ENCODE data around the gene WFDC1. TPM values are rescaled to one million over a fixed set of nuclear protein-coding genes. Genes with fewer than 3 reads are reported as not detected.

The WFDC1 gene
- total and polyA plus RNA-seq, 2 of the 4 experiments (the other 2 are of a cell fraction), result 4.7 to 6.8 TPM

- H3K9me3 ChIP-seq (ENCODE audit: control insufficient read depth, insufficient read depth, low read length), result peaks cover 5% of the 10 kb centered on the region; the same call in 1 of the 2 replicates
- no peaks in the 10 kb centered on the region for H4K20me1 ChIP-seq (ENCODE audit: insufficient read depth, low read length)
- H3K56ac ChIP-seq (ENCODE audit: extremely low read depth, insufficient read depth, low read length), result no peak overlapping the region
- H3K79me1 ChIP-seq (ENCODE audit: low read depth in 1 of 2, low read length in 2 of 2), result no peaks in the 10 kb centered on the region
- in situ Hi-C loops (cut with MboI; ENCODE audit: low sequenced_read_pairs), result no loop called here
- H4K91ac ChIP-seq (ENCODE audit: insufficient read depth, low read depth, low read length), result no peak overlapping the region
- no peak overlapping the region for H3K4ac ChIP-seq (ENCODE audit: low read depth, low read length)
- no peak for ATAC-seq (ENCODE audit: low read depth)
- no peak overlapping the region for H3K9ac ChIP-seq (ENCODE audit: low read depth, low read length)
- DNase-seq, result no peak
- no peak overlapping the region for H2BK5ac ChIP-seq (ENCODE audit: low read depth, low read length, poor library complexity, severe bottlenecking)
- no peak overlapping the region for H2BK120ac ChIP-seq (ENCODE audit: low read depth, low read length)
- H3K18ac ChIP-seq (ENCODE audit: low read depth, low read length), result no peak overlapping the region
- no peak overlapping the region for H2AFZ ChIP-seq (replicated peaks; ENCODE audit: low read length, poor library complexity)
- H3K27me3 ChIP-seq (ENCODE audit: control insufficient read depth, insufficient read depth, low read length), result peaks cover 30% of the 10 kb centered on the region
- no peak overlapping the region for H2BK20ac ChIP-seq (ENCODE audit: low read depth, low read length)
- H4K8ac ChIP-seq (ENCODE audit: low read depth in 2 of 2, low read length in 2 of 2), result no peak overlapping the region
- CTCF ChIA-PET, result no interaction called here
- H3K4me3 ChIP-seq (ENCODE audit: insufficient read depth, low read depth, low read length), result no peak overlapping the region
- no CpG with 5 or more reads among the region's 3 CpGs for WGBS, 2 experiments (ENCODE audit: extremely low coverage in 2 of 2, insufficient read length in 1 of 2)
- no TSS peak for BruUV-seq (replicated peaks)
- H3K4me2 ChIP-seq (ENCODE audit: low read depth, low read length), result no peak overlapping the region
- no peaks in the 10 kb centered on the region for H3K9me1 ChIP-seq (ENCODE audit: insufficient read depth, low read length)
- no peak for TF ChIP-seq MAZ (IDR thresholded peaks at IDR 0.05; ENCODE audit: borderline replicate concordance, low read depth, low read length)
- TF ChIP-seq CEBPB (IDR thresholded peaks at IDR 0.05; ENCODE audit: low read depth, low read length), result no peak
- no peak for TF ChIP-seq RFX5 (IDR thresholded peaks at IDR 0.05; ENCODE audit: low read depth, low read length)
- TF ChIP-seq RAD21 (IDR thresholded peaks at IDR 0.05; ENCODE audit: low read length), result no peak
- TF ChIP-seq CHD1 (IDR thresholded peaks at IDR 0.05; ENCODE audit: low read depth, low read length), result no peak
- TF ChIP-seq FOS (IDR thresholded peaks at IDR 0.05; ENCODE audit: low read depth, low read length), result no peak
- no peak for TF ChIP-seq MAFK (IDR thresholded peaks at IDR 0.05; ENCODE audit: low read depth, low read length)
- no peak for TF ChIP-seq NFE2L2 (IDR thresholded peaks at IDR 0.05; ENCODE audit: low read depth, low read length)
- TF ChIP-seq MXI1 (IDR thresholded peaks at IDR 0.05; ENCODE audit: borderline replicate concordance, low read depth, low read length), result no peak
- no peak for TF ChIP-seq POLR2A (IDR thresholded peaks at IDR 0.05; ENCODE audit: low read depth, low read length)
- TF ChIP-seq RCOR1 (IDR thresholded peaks at IDR 0.05; ENCODE audit: insufficient replicate concordance, low read length), result no peak
- TF ChIP-seq SMC3 (IDR thresholded peaks at IDR 0.05; ENCODE audit: low read depth, low read length), result no peak
- TF ChIP-seq USF2 (IDR thresholded peaks at IDR 0.05; ENCODE audit: low read depth, low read length), result no peak
- intact Hi-C loops (cut with micrococcal nuclease), result no loop called here
- H3K27ac ChIP-seq (ENCODE audit: insufficient read depth, low read length), result no peak overlapping the region
- dilution Hi-C loops (cut with HindIII; ENCODE audit: low sequenced_read_pairs, unreplicated experiment), result no loop called here
- H3K23ac ChIP-seq (ENCODE audit: low read depth, low read length), result no peak overlapping the region
- no peak overlapping the region for H2AK9ac ChIP-seq (replicated peaks; ENCODE audit: low read depth, low read length, poor library complexity)
- no peak overlapping the region for H3K14ac ChIP-seq (replicated peaks; ENCODE audit: low read depth, low read length)
- no peak overlapping the region for H2BK15ac ChIP-seq (ENCODE audit: low read depth, low read length)
- no peak overlapping the region for H4K5ac ChIP-seq (ENCODE audit: low read depth, low read length)
- POLR2A ChIA-PET (ENCODE audit: unreplicated experiment), result no interaction called here
- H3K4me1 ChIP-seq (ENCODE audit: control insufficient read depth, insufficient read depth, low read length), result no peaks in the 10 kb centered on the region
- no peak overlapping the region for H2AK5ac ChIP-seq (ENCODE audit: low read depth, low read length)
- no peaks in the 10 kb centered on the region for H3K36me3 ChIP-seq (ENCODE audit: control insufficient read depth, insufficient read depth, low read length)
These were observed 31.7 kb upstream of the WFDC1 start for GRCh38 chr16:84262939-84263338.

All from IMR-90 (cell line).